NCI-H226 (cell line): Measurements from ENCODE around the gene BAG1.

Source experiments
- DNase-seq: peaks from one replicate; pipeline ENCODE4 v3.0.0-alpha.2; 2015

Gene BAG1

GRCh38 chr9:33241298-33241697, 23.2 kb downstream of the BAG1 start:
- no peak for DNase-seq

DNA sequence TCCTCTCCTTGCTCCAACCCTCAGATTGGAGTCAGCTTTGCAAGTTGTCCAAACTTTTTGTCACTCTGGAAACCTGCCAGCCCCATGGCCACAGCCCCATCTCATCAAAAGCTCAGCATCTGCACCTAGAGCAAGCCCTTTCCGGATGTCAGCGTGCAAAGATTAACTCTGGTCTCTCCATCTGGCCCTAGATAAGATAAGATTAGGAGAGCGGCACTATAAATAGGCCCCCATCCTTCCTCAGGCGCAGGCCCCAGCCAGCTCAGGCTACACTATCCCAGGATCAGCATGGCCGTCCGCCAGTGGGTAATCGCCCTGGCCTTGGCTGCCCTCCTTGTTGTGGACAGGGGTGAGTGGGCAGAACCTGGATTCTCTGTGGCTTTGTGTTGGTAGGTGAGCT, 24.6 kb downstream of the BAG1 start, which contains the start of gene SPINK4:
Gene SPINK4 (plus strand): TSS at position 247 of the 400 bp plus-strand sequence. CDS start 42 bp downstream, at position 289.
- peak; percentile 9 for DNase-seq

GRCh38 chr9:33236571-33236970, 27.9 kb downstream of the BAG1 start:
- no peak for DNase-seq

DNA sequence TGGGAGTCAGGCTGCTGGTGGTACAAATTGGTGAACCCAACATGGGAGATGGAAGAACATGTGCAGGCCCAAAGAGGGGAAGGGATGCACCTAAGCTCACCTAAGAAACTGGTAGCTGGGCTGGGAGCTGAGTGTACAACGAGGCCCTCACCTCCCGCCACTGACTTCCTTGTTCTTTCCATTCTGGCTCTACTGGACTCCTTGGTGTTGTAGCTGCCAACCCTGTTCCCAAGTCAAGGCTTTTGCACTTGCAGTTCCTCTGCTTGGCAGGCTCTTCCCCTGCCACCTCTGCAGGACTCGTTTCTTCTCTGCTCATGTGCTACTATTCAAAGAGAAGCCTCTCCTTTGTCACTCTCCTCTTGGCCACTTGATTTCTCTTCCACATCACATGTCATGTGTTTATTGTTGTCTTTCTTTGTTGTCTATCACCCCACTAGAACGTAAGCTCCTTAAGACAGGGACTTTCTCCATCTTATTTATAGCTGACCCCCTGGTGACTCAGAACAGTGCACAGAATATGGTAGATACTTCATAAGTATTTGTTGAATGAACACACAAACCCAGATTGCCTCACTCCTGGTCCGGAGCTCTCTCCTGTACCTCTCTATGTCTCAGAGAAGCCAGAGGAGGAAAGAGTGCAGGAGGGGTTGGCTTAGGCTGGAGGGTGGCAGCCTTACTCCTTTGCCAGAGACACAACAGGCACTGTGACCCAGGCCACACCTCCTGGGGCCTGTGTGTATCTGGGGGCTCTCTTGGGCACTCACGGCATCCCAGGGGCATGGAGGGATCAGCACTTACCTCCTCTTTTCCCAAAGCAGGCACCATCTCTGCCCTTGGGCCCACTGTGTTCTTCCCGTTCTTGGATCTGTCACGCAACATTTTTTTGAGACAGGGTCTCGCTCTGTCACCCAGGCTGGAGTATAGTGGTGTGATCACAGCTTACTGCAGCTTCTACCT, 29.7 kb downstream of the BAG1 start:
- no peak for DNase-seq

DNA sequence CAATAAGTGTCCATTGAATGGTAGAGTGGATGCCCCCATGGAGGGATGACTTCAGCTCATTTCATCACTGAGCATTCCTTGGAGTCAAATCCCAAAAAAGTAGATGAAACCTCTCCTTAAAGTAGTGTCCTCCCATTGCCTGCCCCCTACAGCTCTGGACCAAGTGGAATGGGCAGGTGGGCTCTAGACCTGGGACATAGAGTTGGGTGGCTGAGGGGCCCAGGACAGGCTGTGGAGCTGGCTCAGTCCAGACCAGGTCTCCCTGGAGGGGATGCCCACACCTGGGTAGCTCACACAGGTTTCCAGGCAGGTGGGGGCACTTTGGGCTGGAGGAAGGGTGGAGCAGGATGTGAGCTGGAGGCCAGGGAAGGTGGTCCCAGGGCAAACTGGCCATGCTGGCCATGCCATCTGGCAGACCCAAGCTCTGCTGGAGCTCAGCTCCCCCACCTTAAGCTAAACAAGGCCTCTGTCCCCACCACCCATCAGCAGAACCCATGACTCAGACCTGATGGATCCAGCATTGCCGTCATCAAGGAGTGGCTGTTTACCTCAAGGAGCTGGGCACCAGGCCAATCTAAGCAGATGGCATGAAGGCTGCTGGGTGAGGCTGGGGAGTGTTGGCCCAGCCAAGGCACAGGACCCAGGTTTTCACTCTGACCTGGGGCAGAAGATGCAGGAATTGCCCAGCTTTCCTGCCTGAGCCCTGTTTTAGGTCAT, 30.7 kb downstream of the BAG1 start:
- DNase-seq = peak; percentile 78

DNA sequence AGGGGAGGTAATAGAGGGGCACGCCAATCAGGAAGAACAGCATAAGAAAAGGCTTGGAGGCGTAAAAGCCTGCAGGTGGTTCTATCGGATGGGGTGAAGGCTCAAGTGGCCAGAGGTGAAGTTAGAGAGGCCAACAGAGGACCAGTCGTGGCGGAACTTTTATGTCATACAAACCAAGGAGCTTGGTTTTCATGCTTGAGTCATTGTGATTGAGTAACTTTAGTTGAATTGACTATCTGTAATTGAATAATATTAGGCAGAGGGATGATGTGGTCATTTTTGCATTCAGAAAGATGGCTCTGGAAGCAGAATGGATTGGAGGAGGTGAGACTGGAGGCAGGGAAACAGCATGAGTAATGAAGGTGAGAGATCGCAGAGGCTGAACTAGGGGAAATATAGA, 31.7 kb downstream of the BAG1 start:
- DNase-seq = no peak

GRCh38 chr9:33231623-33231942, 32.9 kb downstream of the BAG1 start:
- no peak for DNase-seq

DNA sequence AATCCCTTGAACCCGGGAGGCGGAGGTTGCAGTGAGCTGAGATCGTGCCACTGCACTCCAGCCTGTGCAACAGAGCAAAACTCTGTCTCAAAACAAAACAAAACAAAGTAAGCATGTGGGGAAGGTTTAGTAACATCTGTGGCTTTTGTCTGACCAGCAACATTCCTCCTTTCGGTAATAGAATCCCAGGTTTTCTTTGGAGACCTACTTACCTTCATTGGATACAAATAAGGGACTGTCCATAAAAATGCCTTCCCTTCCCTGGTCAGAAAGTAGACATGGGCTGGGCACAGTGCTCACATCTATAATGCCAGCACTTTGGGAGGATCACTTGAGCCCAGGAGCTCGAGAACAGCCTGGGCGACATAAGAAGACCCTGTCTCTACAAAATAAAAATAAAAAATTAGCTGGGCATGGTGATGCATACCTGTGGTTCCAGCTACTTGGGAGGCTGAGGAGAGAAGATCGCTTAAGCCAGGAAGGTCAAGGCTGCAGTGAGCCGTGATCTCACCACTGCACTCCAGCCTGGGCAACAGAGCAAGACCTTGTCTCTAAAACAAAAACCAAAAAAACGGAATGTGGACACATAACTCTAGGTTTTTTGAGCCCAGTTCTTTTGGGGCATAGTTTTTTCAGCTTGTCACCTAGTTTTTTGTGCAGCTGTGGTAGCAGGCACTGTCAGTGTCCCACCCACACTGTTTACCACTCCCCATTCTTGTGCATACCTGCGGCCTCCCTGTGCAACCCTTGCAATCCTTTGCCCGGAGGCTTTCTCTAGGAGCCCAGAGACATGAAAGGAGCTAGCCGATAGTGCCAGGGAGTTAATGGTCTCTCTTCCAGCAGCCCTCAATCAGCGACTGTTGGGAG, 33.5 kb downstream of the BAG1 start:
- DNase-seq = no peak

GRCh38 chr9:33229359-33230114, 35.0 kb downstream of the BAG1 start:
- DNase-seq = peak; percentile 69

DNA sequence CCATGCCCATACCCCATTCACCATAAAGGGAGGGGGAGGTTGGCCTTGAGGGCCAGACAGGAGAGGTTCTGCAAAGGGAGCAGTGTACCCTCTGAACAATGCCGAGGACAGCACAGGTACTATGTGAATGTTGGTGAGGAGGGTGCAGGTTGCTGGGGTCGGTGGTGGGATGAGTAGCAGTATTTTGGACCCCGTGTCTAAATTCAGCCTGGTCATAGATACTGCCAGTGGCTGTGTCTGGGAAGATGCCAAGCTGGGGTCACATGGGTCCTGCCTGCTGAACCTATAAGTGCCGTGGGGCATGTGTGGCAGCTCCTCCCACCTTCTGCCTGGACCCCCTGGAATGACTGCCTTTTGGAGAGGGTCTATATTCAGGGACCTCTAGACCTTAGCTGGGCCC, 35.9 kb downstream of the BAG1 start:
- DNase-seq = no peak

GRCh38 chr9:33227741-33228140, 36.8 kb downstream of the BAG1 start:
- DNase-seq = no peak

GRCh38 chr9:33227008-33227398, 37.5 kb downstream of the BAG1 start:
- DNase-seq = no peak

GRCh38 chr9:33225319-33226147, 39.0 kb downstream of the BAG1 start:
- DNase-seq = no peak

DNA sequence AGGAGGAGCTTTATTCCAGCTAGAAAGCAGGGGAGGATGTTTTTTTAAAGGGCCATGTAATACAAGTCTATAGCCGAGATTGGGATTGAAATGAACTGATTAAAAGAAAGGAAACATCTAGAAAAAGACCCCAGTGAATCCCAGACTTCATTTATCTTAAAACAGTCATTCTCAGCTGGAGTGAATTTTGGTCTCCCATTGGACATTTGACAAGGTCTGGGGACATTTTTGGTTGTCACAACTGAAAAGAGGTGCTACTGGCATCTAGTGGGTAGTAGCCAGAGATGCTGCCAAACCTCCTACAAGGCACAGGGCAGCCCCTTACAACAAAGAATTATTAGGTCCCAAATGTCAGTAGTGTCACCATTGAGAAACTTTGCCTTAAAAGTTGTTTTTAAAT, 40.8 kb downstream of the BAG1 start:
- DNase-seq = no peak

DNA sequence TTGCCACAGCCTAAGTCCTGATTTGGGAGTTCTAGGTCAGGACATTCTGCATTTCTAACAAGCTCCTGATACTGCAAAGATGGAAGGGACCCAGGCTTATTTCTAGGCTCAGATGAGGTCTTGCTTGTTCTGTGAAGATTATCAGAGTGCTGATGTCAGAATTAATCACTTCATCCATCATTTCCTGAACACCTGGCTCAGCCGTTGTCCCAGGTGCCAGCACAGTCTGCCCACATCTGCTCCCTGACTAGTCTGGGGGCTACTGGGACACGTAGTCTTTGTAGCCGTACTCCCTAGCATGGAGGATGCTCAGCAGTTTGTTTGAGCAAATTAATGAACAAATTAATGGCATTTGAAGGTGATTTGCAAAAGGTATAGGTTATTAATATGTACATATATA, 42.5 kb downstream of the BAG1 start:
- no peak for DNase-seq

DNA sequence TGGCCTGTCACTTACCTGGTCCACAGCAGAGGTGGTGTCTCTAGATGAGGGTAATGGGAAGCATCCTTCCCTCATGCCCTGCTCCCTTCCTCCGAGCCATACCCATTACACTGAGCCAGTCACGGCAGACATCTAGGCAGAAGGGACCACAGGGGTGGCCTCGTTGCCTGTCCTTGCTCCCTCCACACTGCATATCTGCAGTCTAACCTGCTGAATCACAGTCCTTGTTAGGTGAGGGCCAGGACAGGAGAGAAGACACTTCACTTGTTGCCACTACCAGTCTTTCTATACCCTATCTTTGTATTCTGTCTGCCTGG, 43.0 kb downstream of the BAG1 start:
- DNase-seq = no peak

DNA sequence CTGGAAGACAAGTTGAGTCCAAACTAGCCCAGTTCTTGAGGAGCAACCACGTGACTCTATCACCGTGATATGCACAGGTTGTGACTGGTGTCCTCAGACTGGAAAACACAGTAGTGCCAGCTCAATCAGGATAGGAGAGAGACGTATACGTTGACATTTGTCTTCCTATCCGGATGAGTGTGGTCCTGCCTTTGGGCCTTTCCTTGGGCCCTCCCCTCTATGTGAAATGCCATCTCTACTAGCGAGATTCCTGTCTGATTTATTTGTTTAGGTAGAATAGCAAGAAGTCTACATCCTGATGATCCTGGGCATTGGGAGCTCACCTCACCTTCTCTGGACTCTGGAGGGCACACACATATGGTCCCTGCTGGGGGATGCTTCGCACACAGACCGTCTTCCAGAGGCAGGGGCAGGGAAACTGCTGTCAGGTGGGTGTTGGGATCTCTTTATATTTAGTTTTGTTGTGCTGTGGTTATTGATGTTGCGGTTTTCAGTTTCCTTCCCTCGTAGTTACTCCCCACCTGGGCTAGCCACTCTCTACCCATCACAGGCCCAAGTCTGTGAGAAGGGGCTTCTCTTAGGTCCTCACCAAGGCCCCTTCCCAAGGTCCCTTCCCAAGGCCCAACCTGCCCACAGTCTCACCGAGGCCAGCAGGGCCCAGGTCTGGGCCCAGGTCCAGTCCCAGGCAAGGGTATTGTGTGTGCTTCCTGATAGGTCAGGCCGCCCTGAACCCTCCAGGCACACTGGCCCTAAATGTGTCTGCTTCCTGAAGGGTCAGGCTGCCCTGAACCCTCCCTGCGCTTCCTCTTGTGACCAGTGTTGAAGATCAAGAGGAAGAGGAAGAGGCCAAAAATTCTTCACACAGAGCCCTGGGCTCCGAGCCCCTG, 43.6 kb downstream of the BAG1 start:
- DNase-seq = no peak

- DNase-seq = no peak
Observed at GRCh38 chr9:33211695-33212393, 52.7 kb downstream of the BAG1 start.

DNA sequence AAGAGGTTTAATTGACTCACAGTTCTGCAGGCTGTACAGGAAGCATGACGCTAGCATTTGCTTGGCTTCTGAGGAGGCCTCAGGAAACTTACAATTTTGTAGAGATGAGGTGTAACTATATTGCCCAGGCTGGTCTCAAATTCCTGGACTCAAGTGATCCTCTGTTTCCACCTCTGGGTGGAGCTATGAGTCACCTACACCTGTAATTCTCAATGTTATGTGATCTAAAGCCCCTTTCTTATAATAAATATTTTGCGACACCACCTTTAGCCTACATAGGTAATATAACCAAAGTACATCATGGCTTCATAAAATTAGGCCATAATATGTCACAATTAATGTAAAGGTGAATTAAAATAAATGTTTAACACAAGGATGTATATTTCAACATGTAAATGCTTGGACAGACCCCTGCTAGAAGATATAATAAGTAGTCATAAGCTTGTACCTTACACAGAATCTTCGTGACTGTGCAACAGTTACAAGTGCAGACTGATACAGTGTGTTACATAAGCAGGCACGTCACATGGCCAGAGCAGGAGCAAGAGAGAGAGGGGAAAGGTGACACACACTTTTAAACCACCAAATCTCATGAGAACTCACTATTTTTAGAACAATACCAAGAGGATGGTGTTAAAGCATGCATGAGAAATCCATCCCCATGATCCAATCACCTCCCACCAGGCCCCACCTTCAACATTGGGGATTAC, 54.3 kb downstream of the BAG1 start:
- no peak for DNase-seq
